ENCODE data around the gene SARS1. TPM values are rescaled to one million over a fixed set of nuclear protein-coding genes. Genes with fewer than 3 reads are reported as not detected.

The SARS1 gene
- total and polyA plus RNA-seq, 2 of the 13 experiments (the other 11 are each of a cell fraction or from before 2014, with no cell fraction given): 103 to 134 TPM

DNA sequence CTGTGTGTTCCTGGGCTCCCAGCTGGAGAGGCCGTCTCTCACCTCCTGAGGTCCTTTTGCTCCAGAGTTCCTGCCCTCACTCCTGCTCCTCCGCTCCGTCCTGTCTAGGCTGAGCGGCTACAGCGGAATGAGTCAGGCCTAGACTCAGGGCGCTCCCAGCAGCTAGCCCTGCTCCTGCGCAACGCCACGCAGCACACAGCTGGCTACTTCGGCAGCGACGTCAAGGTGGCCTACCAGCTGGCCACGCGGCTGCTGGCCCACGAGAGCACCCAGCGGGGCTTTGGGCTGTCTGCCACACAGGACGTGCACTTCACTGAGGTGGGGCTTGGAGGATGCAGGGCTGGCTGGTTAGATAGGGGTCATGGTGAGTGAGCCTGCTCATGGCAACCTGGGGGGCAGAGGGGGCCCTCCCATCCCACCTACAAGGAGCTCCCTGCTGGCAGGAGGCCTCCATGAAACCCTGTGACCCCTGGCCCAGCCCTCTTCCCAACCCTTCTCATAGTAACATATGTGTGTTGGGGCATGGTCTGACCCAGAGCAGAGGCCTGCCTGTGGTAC lies 54.1 kb downstream of the SARS1 start:
- over 99% methylated on average over 12 of the region's 17 CpGs for WGBS (ENCODE audit: low lambda C conversion rate)
- no peak for ATAC-seq
- ChIA-PET POLR2A (no interaction called here), CTCF (ENCODE audit: low intra/inter-chr PET ratio, low total read pairs) (no interaction called here)
- FAIRE-seq: no peak
- Histone ChIP-seq H3K9me3 (ENCODE audit: low read length) (no peaks in the 10 kb centered on the region), H4K20me1 (ENCODE audit: insufficient read depth, low read length) (no peaks in the 10 kb centered on the region), H3K36me3 (replicated peaks in 1 of 2; ENCODE audit: control insufficient read depth in 1 of 2, insufficient read depth in 2 of 2, low read length in 2 of 2) (peaks cover 4 to 8% of the 10 kb centered on the region in 2 experiments; a peak in 3 of 5 replicates), H3K4me3 (replicated peaks in 1 of 3; ENCODE audit: insufficient read depth in 1 of 3, low read depth in 2 of 3, low read length in 3 of 3) (no peak overlapping the region), H3K27ac (ENCODE audit: extremely low read length, insufficient read depth, low read length) (no peak overlapping the region), H3K27me3 (ENCODE audit: control insufficient read depth in 1 of 2, insufficient read depth in 2 of 2, low read length in 2 of 2) (no peaks in the 10 kb centered on the region), H3K9ac (ENCODE audit: insufficient read depth, low read depth, low read length) (no peak overlapping the region), H3K4me2 (ENCODE audit: low read depth, low read length) (no peak overlapping the region), H3K4me1 (ENCODE audit: insufficient read depth, low read length) (peaks cover 6% of the 10 kb centered on the region; the same call in 1 of the 2 replicates), H3K79me2 (ENCODE audit: insufficient read depth, low read length) (no peaks in the 10 kb centered on the region), H2AFZ (ENCODE audit: low read length) (no peak overlapping the region)
- in situ Hi-C loops (cut with HindIII; ENCODE audit: extremely low pct_ligation_motif_present, low pct_unique_long_range_greater_than_20kb) (loop anchor here (10.0 kb wide), 1 partner anchor 267 kb away; the partner anchor contains the start of gene GPR61), intact Hi-C loops (cut with micrococcal nuclease; ENCODE audit: unreplicated experiment) (no loop called here)
- DNase-seq (ENCODE audit: low spot score): no peak
- BruUV-seq (replicated peaks): no TSS peak
- TF ChIP-seq ZNF260 (CRISPR knock-in tag; IDR thresholded peaks at IDR 0.05; ENCODE audit: borderline replicate concordance, low read depth) (no peak), GPN1 (CRISPR knock-in tag; IDR thresholded peaks at IDR 0.05; ENCODE audit: borderline replicate concordance) (no peak), ZNF253 (CRISPR knock-in tag; IDR thresholded peaks at IDR 0.05; ENCODE audit: borderline replicate concordance) (no peak), ZNF724P (CRISPR knock-in tag; IDR thresholded peaks at IDR 0.05; ENCODE audit: borderline replicate concordance) (no peak), ZFY (CRISPR knock-in tag; IDR thresholded peaks at IDR 0.05) (no peak), ELF3 (CRISPR knock-in tag; IDR thresholded peaks at IDR 0.05) (no peak), CHD2 (IDR thresholded peaks at IDR 0.05; ENCODE audit: low read depth, low read length) (no peak), CREM (IDR thresholded peaks at IDR 0.05) (no peak), CREM (CRISPR knock-in tag; IDR thresholded peaks at IDR 0.05) (no peak), SNAPC2 (CRISPR knock-in tag; IDR thresholded peaks at IDR 0.05) (no peak), TBX3 (IDR thresholded peaks at IDR 0.05; ENCODE audit: borderline replicate concordance) (no peak), ZNF430 (CRISPR knock-in tag; IDR thresholded peaks at IDR 0.05) (no peak)
- TF ChIP-seq, protein P1, sequence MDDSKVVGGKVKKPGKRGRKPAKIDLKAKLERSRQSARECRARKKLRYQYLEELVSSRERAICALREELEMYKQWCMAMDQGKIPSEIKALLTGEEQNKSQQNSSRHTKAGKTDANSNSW (CRISPR knock-in tag; IDR thresholded peaks at IDR 0.05; ENCODE audit: borderline replicate concordance): no peak
- TF ChIP-seq, protein P2, sequence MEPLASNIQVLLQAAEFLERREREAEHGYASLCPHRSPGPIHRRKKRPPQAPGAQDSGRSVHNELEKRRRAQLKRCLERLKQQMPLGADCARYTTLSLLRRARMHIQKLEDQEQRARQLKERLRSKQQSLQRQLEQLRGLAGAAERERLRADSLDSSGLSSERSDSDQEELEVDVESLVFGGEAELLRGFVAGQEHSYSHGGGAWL (CRISPR knock-in tag; IDR thresholded peaks at IDR 0.05): no peak
- TF ChIP-seq, protein P3, sequence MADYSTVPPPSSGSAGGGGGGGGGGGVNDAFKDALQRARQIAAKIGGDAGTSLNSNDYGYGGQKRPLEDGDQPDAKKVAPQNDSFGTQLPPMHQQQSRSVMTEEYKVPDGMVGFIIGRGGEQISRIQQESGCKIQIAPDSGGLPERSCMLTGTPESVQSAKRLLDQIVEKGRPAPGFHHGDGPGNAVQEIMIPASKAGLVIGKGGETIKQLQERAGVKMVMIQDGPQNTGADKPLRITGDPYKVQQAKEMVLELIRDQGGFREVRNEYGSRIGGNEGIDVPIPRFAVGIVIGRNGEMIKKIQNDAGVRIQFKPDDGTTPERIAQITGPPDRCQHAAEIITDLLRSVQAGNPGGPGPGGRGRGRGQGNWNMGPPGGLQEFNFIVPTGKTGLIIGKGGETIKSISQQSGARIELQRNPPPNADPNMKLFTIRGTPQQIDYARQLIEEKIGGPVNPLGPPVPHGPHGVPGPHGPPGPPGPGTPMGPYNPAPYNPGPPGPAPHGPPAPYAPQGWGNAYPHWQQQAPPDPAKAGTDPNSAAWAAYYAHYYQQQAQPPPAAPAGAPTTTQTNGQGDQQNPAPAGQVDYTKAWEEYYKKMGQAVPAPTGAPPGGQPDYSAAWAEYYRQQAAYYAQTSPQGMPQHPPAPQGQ (CRISPR knock-in tag; IDR thresholded peaks at IDR 0.05; ENCODE audit: borderline replicate concordance): no peak
- TF ChIP-seq, protein P4, sequence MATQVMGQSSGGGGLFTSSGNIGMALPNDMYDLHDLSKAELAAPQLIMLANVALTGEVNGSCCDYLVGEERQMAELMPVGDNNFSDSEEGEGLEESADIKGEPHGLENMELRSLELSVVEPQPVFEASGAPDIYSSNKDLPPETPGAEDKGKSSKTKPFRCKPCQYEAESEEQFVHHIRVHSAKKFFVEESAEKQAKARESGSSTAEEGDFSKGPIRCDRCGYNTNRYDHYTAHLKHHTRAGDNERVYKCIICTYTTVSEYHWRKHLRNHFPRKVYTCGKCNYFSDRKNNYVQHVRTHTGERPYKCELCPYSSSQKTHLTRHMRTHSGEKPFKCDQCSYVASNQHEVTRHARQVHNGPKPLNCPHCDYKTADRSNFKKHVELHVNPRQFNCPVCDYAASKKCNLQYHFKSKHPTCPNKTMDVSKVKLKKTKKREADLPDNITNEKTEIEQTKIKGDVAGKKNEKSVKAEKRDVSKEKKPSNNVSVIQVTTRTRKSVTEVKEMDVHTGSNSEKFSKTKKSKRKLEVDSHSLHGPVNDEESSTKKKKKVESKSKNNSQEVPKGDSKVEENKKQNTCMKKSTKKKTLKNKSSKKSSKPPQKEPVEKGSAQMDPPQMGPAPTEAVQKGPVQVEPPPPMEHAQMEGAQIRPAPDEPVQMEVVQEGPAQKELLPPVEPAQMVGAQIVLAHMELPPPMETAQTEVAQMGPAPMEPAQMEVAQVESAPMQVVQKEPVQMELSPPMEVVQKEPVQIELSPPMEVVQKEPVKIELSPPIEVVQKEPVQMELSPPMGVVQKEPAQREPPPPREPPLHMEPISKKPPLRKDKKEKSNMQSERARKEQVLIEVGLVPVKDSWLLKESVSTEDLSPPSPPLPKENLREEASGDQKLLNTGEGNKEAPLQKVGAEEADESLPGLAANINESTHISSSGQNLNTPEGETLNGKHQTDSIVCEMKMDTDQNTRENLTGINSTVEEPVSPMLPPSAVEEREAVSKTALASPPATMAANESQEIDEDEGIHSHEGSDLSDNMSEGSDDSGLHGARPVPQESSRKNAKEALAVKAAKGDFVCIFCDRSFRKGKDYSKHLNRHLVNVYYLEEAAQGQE (IDR thresholded peaks at IDR 0.05; ENCODE audit: borderline replicate concordance in 1 of 2, low read depth in 1 of 2, low read length in 2 of 2): no peak

Measured in HepG2 (cell line).